HG03575 (cell line): Measurements from ENCODE around the gene GOLGA2.
"Not testable (repeated sequence)": the region's sequence is repeated elsewhere in the genome, so short reads cannot be mapped to it uniquely, and the experiment has no call there.

Source experiments
- ATAC-seq: cut with Tn5 transposase; IDR thresholded peaks from one replicate; pipeline ENCODE4 v1.9.1; 2021; ENCODE audit not compliant: unreplicated experiment, insufficient number of reproducible peaks, low FRiP score; ENCODE audit errors: extremely low read depth

GOLGA2 gene

DNA sequence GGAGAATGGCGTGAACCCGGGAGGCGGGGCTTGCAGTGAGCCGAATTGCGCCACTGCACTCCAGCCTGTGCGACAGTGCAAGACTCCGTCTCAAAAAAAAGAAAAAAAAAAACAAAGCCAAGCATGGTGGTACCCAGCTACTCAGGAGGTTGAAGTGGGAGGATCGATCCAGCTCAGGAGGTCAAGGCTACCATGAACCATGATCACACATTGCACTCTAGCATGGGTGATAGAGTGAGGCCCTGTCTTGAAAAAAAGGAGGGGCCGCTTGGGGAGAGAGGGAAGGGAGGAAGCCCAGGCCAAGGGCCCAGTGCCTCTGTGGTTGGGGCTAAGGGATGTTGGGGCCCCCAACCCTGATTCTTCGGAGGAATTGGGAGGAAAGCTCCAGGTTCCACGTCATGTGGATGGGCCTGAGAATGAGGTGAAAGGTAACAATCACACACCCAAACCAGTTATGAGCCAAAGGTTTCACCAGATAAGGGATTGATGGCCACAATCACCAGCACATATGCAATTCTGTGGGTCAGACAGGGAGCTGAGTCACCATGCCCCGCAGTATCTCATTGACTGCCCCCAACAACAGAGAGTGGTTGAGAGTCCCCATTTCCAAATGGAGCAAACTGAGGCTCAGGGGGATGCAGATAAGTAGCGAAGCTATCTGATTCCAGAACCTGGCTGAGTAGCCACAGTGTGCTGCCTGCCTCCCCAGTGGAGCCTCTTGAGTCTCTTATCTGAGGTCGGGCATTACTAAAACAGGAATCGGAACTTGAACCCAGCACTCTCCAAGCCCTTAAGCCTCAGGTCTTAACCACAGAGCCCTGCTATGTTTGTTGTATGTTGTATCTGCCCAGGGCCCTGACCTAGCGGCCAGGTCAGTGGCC is 20.8 kb upstream of the GOLGA2 start:
- no peak for ATAC-seq

DNA sequence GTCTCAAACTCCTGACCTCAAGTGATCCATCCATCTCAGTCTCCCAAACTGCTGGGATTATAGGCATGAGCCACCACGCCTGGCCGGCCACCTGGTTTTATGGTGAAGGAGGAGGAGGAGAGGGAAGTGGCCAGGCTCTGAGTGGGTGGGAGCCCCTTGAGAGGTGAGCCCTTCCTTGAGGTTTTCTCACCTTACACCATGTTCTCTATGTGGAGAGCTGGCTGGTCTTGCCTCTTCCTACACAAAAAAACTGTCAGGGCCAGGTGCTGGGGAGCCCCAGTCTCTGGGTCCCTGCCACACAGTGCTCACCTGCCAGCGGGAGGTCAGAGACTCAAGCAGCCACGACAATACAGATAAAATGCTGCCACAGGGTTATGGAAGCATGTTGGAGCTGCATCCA is 18.3 kb upstream of the GOLGA2 start:
- ATAC-seq: no peak

DNA sequence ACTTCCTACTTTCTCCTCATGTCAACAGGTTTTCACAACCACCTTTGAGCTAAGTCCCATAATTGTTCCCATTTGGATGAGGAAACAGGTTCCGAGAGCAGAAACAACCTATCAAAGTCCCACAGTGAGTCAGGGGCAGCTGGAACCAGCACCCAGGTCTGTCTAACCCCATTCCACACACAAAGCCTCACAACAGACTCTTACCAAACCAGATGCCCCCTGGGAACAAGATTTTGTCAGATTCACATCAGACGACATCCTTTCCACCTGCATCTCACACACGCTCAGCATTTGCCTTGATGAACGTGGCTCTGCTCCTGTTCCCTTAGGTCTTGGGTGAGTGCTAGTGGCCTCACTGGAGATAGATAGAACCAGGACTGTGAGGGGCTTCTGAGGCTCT is 17.3 kb upstream of the GOLGA2 start:
- ATAC-seq: no peak

DNA sequence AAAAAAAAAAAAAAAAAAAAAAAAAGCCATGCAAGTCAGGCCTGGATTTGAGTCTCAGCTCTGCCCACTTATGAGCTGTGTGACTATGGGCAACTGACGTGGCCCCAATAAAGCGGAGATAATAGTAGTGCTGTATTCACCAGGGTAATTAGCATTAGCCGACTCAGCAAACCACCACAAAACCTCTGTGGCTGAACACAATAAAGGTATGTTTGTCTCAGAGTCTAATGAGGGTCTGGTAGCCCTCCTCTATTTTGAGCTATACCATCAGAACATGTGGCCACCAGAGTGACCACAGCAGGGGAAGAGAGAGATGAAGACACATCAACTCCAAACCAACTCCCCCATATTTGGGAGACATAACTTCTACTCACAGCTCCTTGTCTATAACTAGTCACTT is 16.2 kb upstream of the GOLGA2 start:
- no peak for ATAC-seq

DNA sequence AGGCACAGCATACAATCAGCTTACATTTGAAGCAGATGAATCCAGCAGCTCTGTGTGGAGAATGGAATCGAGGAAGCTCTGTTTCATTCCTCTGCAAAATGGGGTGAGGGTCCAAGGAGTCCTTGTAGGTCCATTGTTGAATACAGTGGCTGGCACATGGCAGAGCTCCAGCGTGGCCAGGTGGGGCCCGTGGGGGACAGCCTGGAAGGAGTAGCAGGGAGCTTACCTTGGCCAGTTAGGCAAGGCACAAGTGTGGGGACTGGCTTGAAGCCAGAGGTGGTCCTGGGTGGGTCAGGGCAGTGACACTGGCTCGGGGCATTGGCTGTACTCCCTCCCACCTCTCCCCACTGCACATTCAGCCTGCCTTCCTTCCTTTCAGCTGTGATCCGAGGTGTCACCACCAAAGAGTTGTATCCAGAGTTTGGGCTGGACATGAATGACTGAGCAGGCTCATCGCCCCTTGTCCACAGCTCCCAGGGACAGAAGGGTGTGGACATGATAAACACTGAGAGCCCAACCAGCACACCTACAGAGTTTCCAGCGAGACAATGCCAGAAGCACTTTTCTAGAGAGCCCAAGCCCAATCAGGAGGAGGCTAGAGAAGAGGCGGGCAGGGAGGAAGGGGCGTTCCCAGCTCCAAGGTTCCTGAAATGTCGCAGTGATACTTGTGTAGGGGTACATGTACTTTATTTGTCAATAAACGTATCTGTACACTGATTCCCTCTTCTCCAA is 12.6 kb upstream of the GOLGA2 start:
- ATAC-seq: no peak

DNA sequence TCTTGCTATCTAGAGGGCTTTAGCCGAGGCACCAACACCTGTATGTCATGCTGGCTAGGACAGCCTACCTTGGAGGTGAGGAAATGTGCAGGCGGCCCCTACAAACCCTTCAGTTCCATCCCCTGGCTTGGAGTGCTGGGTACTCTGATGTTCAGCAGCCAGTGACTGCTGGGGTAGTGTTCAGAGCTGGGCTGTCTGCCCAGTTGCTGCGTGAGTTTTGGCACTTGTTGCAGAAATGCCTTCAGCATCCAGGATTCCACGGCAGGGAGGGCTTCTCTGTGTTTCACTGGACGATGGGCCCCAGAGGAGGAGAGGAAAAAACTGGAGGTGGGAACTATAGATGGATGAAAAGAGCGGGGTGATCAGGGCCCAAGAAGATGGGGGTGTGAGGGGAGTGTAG is 10.6 kb upstream of the GOLGA2 start:
- no peak for ATAC-seq

DNA sequence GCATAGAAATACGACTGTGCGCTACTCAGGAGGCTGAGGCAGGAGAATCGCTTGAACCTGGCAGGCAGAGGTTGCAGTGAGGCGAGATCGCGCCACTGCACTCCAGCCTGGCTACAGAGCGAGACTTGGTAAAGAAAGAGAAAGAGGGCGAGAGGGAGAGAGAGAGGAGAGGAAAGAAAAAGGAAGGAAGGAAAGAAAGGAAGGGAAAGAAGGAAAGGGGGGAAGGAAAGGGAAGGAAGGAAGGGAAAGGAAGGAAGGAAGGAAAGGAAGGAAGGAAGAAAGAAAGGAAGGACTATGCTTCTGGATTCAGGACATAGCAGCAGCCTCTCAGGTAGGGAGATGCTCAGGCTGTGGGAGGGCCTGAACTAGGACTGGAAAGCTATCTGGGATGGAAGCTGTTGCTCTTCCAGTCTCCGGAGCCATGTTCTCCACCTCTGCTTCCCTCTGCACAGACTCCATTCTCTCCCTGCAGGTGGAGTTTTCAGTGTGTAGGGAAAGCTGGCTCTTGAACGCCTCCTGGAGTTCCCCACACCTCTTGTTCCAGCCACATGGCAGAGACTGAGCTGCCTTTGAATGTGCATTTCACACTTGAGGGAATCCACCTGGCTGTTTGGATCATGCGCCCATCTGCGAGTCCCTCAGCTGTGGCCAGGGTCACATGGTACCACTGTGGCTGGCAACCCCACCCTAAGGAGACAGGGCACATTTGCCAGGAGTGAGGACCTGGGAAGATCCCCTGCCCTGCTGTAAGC is 9.4 kb upstream of the GOLGA2 start:
- ATAC-seq: no peak

DNA sequence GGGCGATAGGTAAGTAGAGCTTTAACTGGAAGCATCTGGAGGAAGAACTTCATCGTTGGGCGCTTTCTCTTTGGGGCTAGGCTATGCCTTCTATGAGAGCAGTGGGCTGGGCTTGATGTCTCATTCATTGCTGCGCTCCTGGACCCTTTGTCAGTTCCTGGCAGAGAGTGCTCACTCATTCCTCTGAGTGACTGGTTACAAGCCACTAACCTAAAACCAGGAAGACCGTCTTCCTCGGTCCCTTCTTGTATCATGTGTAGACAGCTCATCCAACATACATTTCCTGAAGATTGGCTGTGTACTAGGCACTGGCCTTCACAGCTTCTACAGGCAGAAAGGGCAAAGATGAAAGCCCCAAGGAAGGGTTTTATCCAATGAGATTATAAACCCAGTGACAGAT is 6.7 kb upstream of the GOLGA2 start:
- ATAC-seq: no peak

DNA sequence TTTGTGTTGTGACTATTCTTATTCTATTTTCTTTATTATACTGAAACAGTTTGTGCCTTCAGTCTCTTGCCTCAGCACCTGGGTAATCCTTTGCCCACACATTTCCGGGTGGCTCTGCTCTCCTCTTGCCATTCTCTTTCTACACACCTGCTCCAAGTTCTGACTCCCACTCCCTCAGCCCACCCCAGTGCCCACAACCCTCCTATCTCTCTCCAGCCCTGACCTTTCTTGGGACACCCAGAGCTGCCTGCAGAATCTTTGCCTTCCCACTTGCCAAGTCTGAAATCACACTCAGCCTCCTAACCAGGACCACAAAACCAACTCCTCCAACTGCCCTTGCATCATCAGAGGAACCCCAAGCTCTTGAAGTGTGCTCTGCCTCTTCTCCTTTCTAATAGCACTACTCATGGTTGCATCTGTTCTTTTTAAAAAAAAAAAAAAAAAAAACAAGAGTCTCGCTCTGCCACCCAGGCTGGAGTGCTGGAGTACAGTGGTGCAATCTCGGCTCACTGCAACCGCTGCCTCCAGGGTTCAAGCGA is 4.3 kb upstream of the GOLGA2 start:
- no peak for ATAC-seq

DNA sequence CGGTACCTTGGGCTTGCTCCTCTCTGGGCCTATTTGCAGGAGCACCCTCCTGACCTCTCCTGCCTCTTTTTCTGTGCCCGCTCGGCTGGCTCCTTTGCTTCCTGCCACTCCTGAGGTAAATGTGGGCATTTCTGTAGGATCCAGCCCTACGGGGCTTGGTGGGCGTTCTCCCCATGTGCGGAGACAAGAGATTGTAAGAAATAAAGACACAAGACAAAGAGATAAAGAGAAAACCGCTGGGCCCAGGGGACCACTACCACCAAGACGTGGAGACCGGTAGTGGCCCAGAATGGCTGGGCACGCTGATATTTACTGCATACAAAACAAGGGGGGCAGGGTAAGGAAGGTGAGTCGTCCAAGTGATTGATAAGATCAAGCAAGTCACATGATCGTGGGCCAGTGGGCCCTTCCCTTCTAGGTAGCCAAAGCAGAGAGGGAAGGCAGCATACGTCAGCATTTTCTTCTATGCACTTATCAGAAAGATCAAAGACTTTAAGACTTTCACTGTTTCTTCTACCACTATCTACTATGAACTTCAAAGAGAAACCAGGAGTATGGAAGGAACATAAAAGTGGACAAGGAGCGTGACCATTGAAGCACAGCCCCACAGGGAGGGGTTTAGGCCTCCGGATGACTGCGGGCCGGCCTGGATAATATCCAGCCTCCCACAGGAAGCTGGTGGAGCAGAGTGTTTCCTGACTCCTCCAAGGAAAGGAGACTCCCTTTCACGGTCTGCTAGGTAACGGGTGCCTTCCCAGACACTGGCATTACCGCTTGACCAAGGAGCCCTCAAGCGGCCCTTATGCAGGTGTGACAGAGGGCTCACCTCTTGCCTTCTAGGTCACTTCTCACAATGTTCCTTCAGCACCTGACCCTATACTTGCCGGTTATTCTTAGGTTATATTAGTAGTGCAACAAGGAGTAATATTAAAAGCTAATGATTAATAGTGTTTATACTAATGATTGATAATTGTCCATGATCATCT is 3.6 kb upstream of the GOLGA2 start:
- not testable (repeated sequence) for ATAC-seq

DNA sequence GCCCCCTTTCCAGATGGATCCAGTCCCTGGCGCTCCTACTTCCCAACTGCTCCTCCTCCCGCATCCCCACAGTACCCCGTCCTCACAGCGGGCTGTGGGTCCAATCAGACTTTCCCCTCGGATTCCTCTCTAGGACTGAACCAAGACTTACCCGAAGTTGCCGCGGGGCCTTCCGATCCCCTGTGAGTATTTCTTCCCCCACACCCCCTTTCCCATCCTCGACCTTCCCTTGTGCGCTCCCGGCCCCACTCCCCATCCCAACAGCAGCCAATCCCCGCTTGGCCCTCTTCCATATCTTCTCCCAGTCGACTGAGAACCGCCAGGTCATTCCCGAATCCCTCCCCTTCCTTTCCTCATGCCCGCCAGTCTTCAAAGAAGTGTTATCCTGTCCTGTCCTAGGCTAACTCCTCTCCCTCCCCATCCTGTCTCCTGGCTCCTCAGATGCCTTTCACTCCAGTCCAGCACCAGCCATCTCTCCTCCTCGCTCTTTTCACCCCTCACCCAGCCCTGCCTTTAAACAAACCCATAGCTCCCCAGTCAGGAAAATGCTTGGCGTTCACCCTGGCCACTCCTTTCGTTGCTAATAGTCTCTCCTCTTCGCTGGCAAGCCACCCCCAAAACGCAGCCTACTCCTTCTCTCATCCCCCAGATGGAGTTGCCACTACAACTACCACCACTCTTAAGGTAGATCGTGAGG is 915 bp upstream of the GOLGA2 start:
- no peak for ATAC-seq

DNA sequence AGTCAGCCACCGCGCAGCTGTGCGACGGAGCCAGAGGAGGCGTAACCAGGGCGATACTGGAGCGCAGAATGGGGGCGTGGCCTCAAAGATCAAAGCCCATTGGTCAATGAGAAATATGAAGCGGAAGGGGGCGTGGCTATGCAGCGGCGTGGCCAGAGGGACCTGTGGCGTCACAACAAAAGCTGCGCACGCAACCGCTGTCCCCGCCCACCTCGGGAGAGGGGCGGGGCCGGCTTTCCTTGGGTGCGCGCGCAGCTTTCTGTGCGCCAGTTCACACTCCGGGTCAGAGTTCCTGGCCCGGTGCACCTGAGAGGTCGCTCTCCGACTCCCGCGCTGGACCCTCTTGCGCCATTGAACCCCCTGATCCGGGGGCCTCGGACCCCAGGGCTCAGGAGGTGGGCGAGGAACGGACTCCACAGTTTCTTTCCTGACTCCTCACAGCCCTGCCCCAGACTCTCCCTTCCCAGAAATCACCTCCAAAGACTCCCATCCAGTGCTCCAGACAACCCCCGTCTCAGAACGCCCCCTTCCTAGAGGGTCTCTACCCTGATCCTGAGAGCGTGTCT is 284 bp upstream of the GOLGA2 start, which contains the start of gene SWI5:
SWI5 (plus strand) TSS at position 269 of the 566 bp plus-strand sequence.
- peak; percentile 76 for ATAC-seq

DNA sequence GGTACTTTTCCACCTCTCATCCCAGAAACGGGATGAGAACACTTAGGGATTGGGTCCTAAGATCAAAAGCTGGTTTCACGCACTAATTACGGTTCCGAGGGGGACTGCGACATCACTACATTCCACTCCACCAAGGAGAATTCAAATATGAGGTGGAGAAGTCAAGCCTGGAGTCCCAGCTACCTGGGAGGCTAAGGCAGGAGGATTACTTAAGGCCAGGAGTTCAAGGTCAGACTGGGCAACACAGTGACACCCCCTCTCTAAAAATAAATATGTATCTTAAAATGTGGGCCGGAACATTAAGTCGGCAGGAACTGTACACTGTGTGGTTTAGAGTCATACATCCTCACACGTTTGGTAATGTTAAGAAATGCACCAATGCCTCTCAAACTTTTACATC is 1.6 kb downstream of the GOLGA2 start:
- ATAC-seq: no peak

DNA sequence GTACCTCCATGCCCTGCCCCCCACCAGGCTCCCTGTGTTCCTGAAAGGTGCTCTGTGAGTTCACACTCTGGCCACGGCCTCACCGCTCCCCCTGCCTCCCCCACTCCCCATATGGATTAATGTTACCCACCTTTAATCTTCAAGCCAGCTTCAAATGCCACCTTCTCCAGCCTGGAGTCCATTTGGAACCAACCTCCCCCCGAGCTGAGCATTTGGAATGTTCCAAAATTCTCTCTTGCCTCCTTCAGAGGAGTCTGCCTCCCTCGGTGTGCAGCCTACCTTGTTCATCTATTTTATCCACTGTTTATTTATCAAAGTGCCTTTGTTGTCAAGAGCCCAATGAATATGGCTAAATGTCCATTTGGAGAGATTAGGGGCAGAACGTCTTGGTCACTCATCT is 4.3 kb downstream of the GOLGA2 start:
- no peak for ATAC-seq

DNA sequence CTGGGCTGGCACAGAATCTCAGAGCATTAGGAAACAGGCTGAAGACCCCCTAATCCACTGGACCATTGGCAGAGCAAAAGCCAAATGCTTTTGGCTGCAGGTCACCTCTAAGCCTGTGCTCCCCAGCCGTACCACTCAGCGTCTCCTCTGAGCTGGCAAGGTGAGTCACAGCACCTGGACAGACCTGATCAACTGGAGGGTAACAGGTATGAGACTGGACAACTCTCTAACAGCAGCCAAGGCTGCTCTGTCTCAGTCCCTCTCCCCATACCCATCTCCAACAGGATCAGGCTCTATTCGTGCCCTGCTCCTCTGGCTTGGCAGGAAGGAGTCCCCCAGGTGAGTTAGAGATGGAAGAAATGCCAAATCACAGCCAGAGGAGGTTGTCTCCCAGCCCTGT is 4.7 kb downstream of the GOLGA2 start:
- no peak for ATAC-seq

DNA sequence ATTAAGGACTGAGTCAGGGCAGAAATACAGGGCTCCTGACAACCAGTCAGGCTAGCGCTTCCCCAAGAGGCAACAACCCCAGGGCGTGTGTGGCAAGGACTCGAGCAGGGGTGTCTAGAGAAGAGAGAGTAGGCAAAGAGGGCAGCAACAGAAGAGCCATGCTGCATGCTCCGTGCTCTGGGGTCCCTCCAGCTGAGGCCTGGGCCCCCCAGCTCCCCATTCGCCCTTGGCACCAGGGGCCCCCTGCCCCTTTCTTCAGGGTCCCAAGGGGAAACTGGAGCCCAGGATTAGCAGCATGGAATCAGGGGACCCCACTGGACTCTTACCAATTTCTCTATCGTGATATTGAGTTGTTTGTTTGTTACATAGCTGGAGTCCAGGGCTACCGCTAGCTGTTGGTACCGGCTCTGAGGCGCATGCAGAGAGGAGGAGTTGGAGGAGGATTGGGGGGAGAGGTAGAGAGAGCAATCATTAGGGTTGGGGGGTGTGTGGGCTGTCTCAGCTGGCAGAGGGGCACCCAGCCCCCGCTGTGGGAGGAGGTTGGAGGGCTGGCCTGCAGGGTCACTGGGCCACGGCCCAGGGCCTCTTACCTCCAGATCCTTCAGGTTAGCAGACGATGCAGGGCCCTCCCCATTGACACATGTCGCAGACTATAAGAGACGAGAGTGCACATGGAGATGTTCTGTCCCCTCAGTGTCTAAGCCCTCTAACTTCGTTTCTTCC is 8.8 kb downstream of the GOLGA2 start:
- no peak for ATAC-seq

DNA sequence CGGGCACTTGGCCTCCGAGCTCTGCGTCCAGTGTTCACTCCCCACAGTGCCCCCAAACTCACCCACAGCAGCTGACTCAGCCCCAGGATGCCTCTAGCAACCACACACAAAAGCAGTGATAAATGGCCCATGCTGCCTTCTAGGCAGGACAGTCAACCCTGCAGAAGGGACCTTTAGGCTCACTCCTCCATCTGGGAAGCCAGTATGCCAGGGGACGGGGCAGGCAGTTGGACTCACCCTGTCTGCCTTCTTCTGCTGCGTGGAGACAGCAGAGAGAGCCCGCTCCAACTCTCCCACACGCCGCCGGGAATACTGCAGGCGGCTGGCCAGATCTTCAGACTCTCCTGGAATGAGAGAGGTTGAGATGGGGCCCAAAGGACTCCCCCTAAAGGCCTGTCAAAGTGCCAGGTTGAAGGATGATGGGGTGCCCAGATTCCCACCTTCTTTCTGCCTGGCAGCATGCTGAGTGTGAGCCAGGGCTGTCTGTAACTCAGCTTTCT is 10.4 kb downstream of the GOLGA2 start:
- ATAC-seq: no peak
